Heart right ventricle (tissue), 16 donors: ENCODE data around the gene SLC22A23. TPM values are rescaled to one million over a fixed set of nuclear protein-coding genes. Genes with fewer than 3 reads are reported as not detected.

Experiments
- ATAC-seq, 8 donors: fragments of 200-7000 bp; cut with Tn5 transposase; one replicate each; pipeline ENCODE4 v1.9.1; 2020; ENCODE audit warnings: mild to moderate bottlenecking in 8 of 8, moderate library complexity in 8 of 8, moderate number of reproducible peaks in 1 of 8
- DNase-seq, 2 donors: peaks; one replicate each; pipeline ENCODE4 v3.0.0-alpha.2; 2020
- H3K27ac ChIP-seq, 10 donors: fragments of 200-600 bp; sonication (generic) in 2 of 10; one replicate each; pipeline versions ENCODE4 v1.5.0 to v1.8.0; 2020 to 2022; ENCODE audit warnings: mild to moderate bottlenecking in 3 of 10
- H3K27me3 ChIP-seq, 7 donors: fragments of 200-600 bp; one replicate each; pipeline ENCODE4 v1.8.0; 2021 to 2022; ENCODE audit warnings: mild to moderate bottlenecking in 2 of 7
- H3K36me3 ChIP-seq, 9 donors: fragments of 200-600 bp; sonication (generic) in 1 of 9; one replicate each; pipeline versions ENCODE4 v1.5.0 to v1.8.0; 2020 to 2022; ENCODE audit warnings: mild to moderate bottlenecking in 2 of 9
- H3K4me1 ChIP-seq, 9 donors: fragments of 200-600 bp; sonication (generic) in 1 of 9; one replicate each; pipeline versions ENCODE4 v1.5.0 to v1.8.0; 2020 to 2022; ENCODE audit warnings: mild to moderate bottlenecking in 4 of 9
- H3K4me3 ChIP-seq, 10 donors: fragments of 200-600 bp; sonication (generic) in 2 of 10; one replicate each; pipeline versions ENCODE4 v1.5.0 to v1.8.0; 2020 to 2022; ENCODE audit warnings: mild to moderate bottlenecking in 7 of 10, moderate library complexity in 2 of 10
- H3K9me3 ChIP-seq, 11 donors: fragments of 200-600 bp in 10 of 11; sonication (generic) in 2 of 11; one replicate each; pipeline versions ENCODE4 v1.5.0 to v1.8.0; 2013 to 2022; ENCODE audit warnings: mild to moderate bottlenecking in 2 of 11, control low read depth in 1 of 11, moderate library complexity in 1 of 11
- WGBS, 2 donors: extraction: QIAGEN DNeasy Blood & Tissue Kit; methylation state at CpG; one replicate each; pipeline ENCODE4 v1.1.7; 2013; ENCODE audit warnings: inconsistent platforms in 1 of 2; 5-methylcytosine and 5-hydroxymethylcytosine counted together
- intact Hi-C, 10 donors: fragments of 100-400 bp; cut with DNase I; formaldehyde crosslinking; loops; one replicate each; pipeline versions ENCODE4 v1.11.1 to v1.14.2; 2022
- polyA plus RNA-seq, 2 donors: library from polyadenylated mRNA; stranded (reverse); fragments of 200-250 nt; gene quantifications; one replicate each; pipeline ENCODE4 v1.2.3, GENCODE V29; 2013
- total RNA-seq, 10 donors: library from RNA; stranded (reverse); fragmentation: NEBNext Ultra II Directional in 3 of 10; extraction: Animal tissue kit (Norgen Biotek cat#: 25700) in 3 of 10; gene quantifications; one replicate each; pipeline versions ENCODE4 v1.2.1 to v1.2.4, GENCODE V29; 2021 to 2023
- TF ChIP-seq, protein P1 (sequence below), 9 donors: fragments of 200-600 bp; sonication (generic) in 2 of 9; IDR thresholded peaks; one replicate each; pipeline versions ENCODE4 v1.5.0 to v1.8.0; 2021 to 2022; ENCODE audit warnings: antibody characterized with exemption in 9 of 9, mild to moderate bottlenecking in 5 of 9, moderate library complexity in 1 of 9
- donor health status: Arrhythmogenic right ventricular cardiomyopathy.
- donor health status: ischemic (EF 13 %, LVEDD 7.1; RV severe dilation, severe dysfunction).
- donor health status: healthy with polysubstance abuse.
- donor health status: DM: no; HTN: yes; CAD: no.
- donor health status: DM: no; HTN: no; CAD: no.
- donor health status: ischemic (EF 25% LVEDD 6.9; RV normal size, moderate dysfunction).
- donor health status: ischemic (EF 25% LVEDD 5.7; RV mildly dilated, moderate dysfunction).
- donor health status: healthy.
- donor health status: DM: yes; HTN: yes; CAD: no.
- donor health status: Ischemic cardiomyopathy.
- donor health status: ischemic (EF 35%, LVEDD 5.7; RV mildly dilated, moderate dysfunction).
- donor health status: nonischemic (EF 11% LVEDD 7.7; RV severe dilation, severe dysfunction).
- donor health status: DM: yes; HTN: yes; CAD: no.
- donor health status: PGD.
- donor health status: ischemic (EF 29% LVEDD 5.4; RV normal size, mild dysfunction).
- donor health status: nonischemic (EF 23%, LVEDD 6.1; RV moderate dilation, normal function).

The SLC22A23 gene
- total and polyA plus RNA-seq, 12 donors: 1.9 to 7.8 (median 5.1) TPM

DNA sequence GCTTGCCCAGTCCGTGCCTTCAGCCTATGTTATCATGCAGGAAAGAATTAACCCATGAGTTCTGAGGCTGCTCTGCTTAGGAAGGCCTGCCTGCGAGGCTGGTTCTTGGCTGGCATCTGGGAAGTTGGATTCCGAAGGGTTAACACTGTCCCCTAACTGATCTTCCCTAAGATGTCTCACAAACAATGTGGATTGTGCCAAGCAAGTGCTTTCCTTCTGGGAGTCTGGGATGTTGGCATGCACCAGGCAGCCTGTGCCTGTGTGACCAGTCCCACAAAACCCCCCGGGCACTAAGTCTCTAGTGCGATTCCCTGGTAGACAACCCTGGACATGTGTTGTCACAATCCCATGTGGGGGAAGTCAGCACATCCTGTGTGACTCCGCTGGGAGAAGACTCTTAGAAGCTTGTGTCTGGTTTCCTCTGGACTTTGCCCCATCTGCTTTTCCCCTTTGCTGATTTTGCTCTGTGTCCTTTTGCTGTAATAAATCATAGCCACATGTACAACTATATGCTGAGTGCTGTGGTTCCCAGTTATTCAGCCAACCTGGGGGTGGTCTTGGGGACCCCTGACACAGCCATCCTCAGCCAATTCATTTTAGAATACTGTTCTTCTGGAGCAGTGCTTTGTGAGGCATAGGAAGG, 83.8 kb downstream of the SLC22A23 start:
- Histone ChIP-seq H3K27me3 (no peaks in the 10 kb centered on the region), H3K4me1 (peaks cover 0 to 17% (median 0%) of the 10 kb centered on the region in 9 donors), H3K4me3 (no peak overlapping the region), H3K9me3 (no peaks in the 10 kb centered on the region), H3K27ac (no peak overlapping the region), H3K36me3 (no peaks in the 10 kb centered on the region)
- DNase-seq (no peak), ATAC-seq (no peak)
- 70 to 79% methylated on average over 6 of the region's 6 CpGs for WGBS, 2 donors
- TF ChIP-seq, protein P1, sequence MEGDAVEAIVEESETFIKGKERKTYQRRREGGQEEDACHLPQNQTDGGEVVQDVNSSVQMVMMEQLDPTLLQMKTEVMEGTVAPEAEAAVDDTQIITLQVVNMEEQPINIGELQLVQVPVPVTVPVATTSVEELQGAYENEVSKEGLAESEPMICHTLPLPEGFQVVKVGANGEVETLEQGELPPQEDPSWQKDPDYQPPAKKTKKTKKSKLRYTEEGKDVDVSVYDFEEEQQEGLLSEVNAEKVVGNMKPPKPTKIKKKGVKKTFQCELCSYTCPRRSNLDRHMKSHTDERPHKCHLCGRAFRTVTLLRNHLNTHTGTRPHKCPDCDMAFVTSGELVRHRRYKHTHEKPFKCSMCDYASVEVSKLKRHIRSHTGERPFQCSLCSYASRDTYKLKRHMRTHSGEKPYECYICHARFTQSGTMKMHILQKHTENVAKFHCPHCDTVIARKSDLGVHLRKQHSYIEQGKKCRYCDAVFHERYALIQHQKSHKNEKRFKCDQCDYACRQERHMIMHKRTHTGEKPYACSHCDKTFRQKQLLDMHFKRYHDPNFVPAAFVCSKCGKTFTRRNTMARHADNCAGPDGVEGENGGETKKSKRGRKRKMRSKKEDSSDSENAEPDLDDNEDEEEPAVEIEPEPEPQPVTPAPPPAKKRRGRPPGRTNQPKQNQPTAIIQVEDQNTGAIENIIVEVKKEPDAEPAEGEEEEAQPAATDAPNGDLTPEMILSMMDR (IDR thresholded peaks at IDR 0.05): no peak
- intact Hi-C loops: no loop called here

DNA sequence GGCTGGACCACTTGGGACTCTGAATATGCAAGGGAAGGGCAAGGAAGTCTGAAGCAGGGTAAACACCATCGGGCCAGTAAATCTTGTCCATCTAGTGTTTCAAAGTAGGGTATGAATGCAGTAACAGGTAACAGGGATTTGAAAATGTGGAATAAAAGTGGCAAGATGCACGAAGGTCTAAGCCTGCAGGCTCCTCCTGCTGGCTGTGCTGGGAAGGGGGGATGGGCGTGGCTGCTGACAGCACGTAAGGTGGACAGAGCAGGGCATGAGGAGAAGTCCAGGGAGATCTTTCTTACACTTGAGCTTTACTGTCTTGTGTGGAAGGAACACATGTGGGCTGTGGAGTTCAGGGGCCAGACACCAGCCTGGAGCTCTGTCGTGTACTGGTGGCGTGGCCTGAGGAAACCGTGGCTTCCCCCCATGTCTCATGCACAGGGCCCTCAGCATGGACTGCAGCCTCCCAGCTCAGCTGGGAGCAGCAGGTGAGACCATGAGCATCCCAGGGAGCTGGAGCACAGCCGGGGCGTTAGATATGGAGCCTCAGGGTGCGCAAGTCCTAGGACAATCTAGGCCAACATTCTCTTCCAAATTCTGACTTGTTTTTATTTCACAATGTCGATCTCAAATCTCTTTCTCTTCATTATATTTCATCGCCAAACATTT, 84.5 kb downstream of the SLC22A23 start:
- H3K36me3 ChIP-seq: no peaks in the 10 kb centered on the region
- no peak for DNase-seq
- intact Hi-C loops: no loop called here
- TF ChIP-seq, protein P1 (IDR thresholded peaks at IDR 0.05): no peak
- WGBS, 2 donors: 86 to 90% methylated on average over 12 of the region's 12 CpGs
- peaks cover 0 to 16% (median 0%) of the 10 kb centered on the region in 9 donors for H3K4me1 ChIP-seq
- H3K9me3 ChIP-seq: no peaks in the 10 kb centered on the region
- no peak overlapping the region for H3K27ac ChIP-seq
- H3K27me3 ChIP-seq: no peaks in the 10 kb centered on the region
- H3K4me3 ChIP-seq: no peak overlapping the region
- no peak for ATAC-seq

DNA sequence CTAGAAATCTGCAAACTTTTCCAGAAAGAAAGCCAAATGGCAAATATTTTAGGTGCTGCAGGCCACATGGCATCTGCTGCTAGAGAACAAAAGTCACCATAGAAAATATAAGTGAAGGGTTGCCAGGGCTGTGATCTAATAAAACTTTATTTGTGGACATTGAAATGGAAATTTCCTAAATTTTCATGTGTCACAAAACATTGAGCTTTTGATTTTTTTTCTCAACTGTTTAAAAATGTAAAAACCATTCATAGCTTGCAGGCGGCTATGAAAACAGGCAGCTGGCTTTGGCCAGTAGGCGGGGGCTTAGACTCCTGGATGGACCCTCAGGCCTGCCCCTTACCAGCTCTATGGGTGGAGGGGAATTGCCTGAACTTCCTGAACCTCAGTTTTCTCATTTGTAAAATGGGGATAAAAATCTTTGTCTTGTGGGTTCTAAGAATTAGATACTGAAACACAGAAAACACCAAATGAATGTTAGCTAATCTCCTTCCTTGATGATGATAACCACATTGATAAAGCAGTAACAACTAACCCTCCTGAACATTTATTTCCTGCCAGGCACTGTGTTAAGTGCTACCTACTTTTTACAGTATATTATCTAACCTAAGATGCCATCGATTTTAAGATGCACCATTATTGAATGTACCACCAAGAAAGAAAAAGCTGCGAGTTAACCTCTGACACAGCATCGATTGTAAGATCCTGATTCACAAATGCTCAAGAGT, 85.5 kb downstream of the SLC22A23 start:
- 95 to 97% methylated on average over 5 of the region's 5 CpGs for whole genome bisulfite sequencing, 2 donors
- H3K27me3 ChIP-seq: no peaks in the 10 kb centered on the region
- H3K27ac ChIP-seq: no peak overlapping the region
- no peak overlapping the region for H3K4me3 ChIP-seq
- intact Hi-C loops: no loop called here
- TF ChIP-seq, protein P1 (IDR thresholded peaks at IDR 0.05): no peak
- ATAC-seq (no peak), DNase-seq (no peak)
- H3K4me1 ChIP-seq: peaks cover 0 to 22% (median 0%) of the 10 kb centered on the region in 9 donors
- H3K36me3 ChIP-seq: no peaks in the 10 kb centered on the region
- H3K9me3 ChIP-seq: no peaks in the 10 kb centered on the region

- peaks cover 0 to 22% (median 0%) of the 10 kb centered on the region in 9 donors for H3K4me1 ChIP-seq
- no peaks in the 10 kb centered on the region for H3K9me3 ChIP-seq
- no peak for DNase-seq
- no peaks in the 10 kb centered on the region for H3K36me3 ChIP-seq
- no peak overlapping the region for H3K27ac ChIP-seq
- intact Hi-C loops: no loop called here
- TF ChIP-seq, protein P1 (IDR thresholded peaks at IDR 0.05): no peak
- no peaks in the 10 kb centered on the region for H3K27me3 ChIP-seq
- WGBS, 2 donors: 79% methylated on average over 15 of the region's 15 CpGs
- no peak overlapping the region for H3K4me3 ChIP-seq
- ATAC-seq: no peak
Measured at GRCh38 chr6:3370361-3371221, 86.3 kb downstream of the SLC22A23 start.
